MM.1S (cell line): ENCODE results near the gene RMND5A.

Source experiments
- DNase-seq: peaks from one replicate; pipeline ENCODE4 v3.0.0-alpha.2; 2015
- H2AFZ ChIP-seq: fragments of 300-600 bp; sonication (generic); 2 replicates; pipeline ENCODE4 v1.6.0; 2016; ENCODE audit warnings: antibody characterized with exemption, low read length
- H3F3A ChIP-seq: fragments of 300-600 bp; sonication (generic); 2 replicates; pipeline ENCODE4 v1.6.1; 2016; ENCODE audit warnings: mild to moderate bottlenecking, antibody characterized with exemption, low read length, moderate library complexity, mixed read lengths; ENCODE audit not compliant: insufficient read depth
- H3K27ac ChIP-seq: fragments of 300-600 bp; sonication (generic); 2 replicates; pipeline ENCODE4 v1.5.1; 2016; ENCODE audit warnings: mild to moderate bottlenecking, low read length
- H3K27me3 ChIP-seq: fragments of 300-600 bp; sonication (generic); replicated peaks from 2 replicates; pipeline ENCODE4 v1.6.0; 2016; ENCODE audit warnings: low read length; ENCODE audit not compliant: insufficient read depth
- H3K36me3 ChIP-seq: fragments of 300-600 bp; sonication (generic); replicated peaks from 2 replicates; pipeline ENCODE4 v1.6.1; 2016; ENCODE audit warnings: mild to moderate bottlenecking, low read length, mixed read lengths; ENCODE audit not compliant: insufficient read depth
- H3K4me1 ChIP-seq: fragments of 300-600 bp; sonication (generic); 2 replicates; pipeline ENCODE4 v1.6.1; 2016; ENCODE audit warnings: low read length, mixed read lengths
- H3K4me2 ChIP-seq: fragments of 300-600 bp; sonication (generic); 2 replicates; pipeline ENCODE4 v1.6.0; 2016; ENCODE audit warnings: low read depth, low read length
- H3K4me3 ChIP-seq: fragments of 300-600 bp; sonication (generic); 2 replicates; pipeline ENCODE4 v1.5.1; 2016; ENCODE audit warnings: low read length, mixed read lengths
- H3K79me2 ChIP-seq: fragments of 300-600 bp; sonication (generic); 2 replicates; pipeline ENCODE4 v1.6.1; 2016; ENCODE audit warnings: mixed run types, low read length, mixed read lengths
- H3K9ac ChIP-seq: fragments of 300-600 bp; sonication (generic); 2 replicates; pipeline ENCODE4 v1.6.1; 2016; ENCODE audit warnings: low read length, mixed read lengths
- H3K9me2 ChIP-seq: fragments of 300-600 bp; sonication (generic); replicated peaks from 2 replicates; pipeline ENCODE4 v1.6.1; 2016; ENCODE audit warnings: mild to moderate bottlenecking, low read length, mixed read lengths; ENCODE audit not compliant: insufficient read depth
- H3K9me3 ChIP-seq: fragments of 300-600 bp; sonication (generic); replicated peaks from 2 replicates; pipeline ENCODE4 v1.6.1; 2016; ENCODE audit warnings: mild to moderate bottlenecking, low read length, mixed read lengths; ENCODE audit not compliant: insufficient read depth
- H4K20me1 ChIP-seq: fragments of 300-600 bp; sonication (generic); 2 replicates; pipeline ENCODE4 v1.6.1; 2016; ENCODE audit warnings: mild to moderate bottlenecking, low read length, moderate library complexity, mixed read lengths; ENCODE audit not compliant: insufficient read depth
- EZH2 ChIP-seq: fragments of 300-600 bp; sonication (generic); optimal IDR thresholded peaks from 2 replicates; pipeline ENCODE3; 2017; ENCODE audit warnings: low read depth, mild to moderate bottlenecking, antibody characterized with exemption, low read length, mixed read lengths
- EZH2phosphoT487 ChIP-seq: fragments of 300-600 bp; sonication (generic); IDR thresholded peaks from 2 replicates; pipeline ENCODE4 v1.6.1; 2018; ENCODE audit warnings: antibody characterized with exemption, low read length
- TF ChIP-seq, protein P1 (sequence below): fragments of 300-600 bp; sonication (generic); IDR thresholded peaks from 2 replicates; pipeline ENCODE4 v1.5.1; 2016; ENCODE audit warnings: antibody characterized with exemption, low read length, mixed read lengths

The RMND5A gene

DNA sequence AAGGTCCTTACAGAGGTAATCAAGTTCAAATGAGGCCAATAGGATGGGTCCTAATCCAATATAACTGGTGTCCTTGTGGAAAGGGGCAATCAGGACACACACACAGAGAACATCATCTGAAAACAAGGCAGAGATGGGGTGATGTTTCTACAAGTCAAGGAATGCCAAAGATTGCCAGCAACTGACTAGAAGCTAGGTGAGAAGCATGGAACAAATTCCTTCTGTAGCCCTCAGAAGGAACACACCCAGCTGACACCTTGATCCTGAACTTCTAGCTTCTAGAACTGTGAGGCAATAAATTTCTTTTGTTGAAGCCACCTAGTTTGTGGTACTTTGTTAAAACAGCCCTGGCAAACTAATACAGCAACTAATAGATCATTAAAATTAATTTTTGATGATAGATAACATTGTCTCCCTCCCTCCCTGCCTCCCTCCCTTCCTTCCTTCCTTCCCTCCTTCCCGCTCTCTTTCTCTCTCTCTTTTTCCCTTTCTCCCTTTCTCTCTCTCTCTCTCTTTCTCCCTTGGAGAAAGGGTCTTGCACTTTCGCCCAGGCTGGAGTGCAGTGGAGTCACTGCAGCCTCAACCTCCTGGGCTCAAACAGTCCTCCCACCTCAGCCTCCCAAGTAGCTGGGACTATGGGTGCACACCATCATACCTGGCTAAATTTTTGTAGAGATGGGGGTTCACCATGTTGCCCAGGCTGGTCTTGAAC, 80.9 kb downstream of the RMND5A start:
- Histone ChIP-seq H3K4me2 (no peak overlapping the region), H3K4me3 (no peak overlapping the region), H4K20me1 (no peaks in the 10 kb centered on the region), H3K27ac (no peak overlapping the region), H3K36me3 (no peaks in the 10 kb centered on the region), H3K27me3 (no peaks in the 10 kb centered on the region), H3K4me1 (no peaks in the 10 kb centered on the region), H2AFZ (no peak overlapping the region), H3K9me3 (no peaks in the 10 kb centered on the region), H3K79me2 (no peaks in the 10 kb centered on the region), H3K9me2 (no peaks in the 10 kb centered on the region), H3F3A (no peaks in the 10 kb centered on the region), H3K9ac (no peak overlapping the region)
- TF ChIP-seq EZH2phosphoT487 (no peak), EZH2 (no peak)
- TF ChIP-seq, protein P1, sequence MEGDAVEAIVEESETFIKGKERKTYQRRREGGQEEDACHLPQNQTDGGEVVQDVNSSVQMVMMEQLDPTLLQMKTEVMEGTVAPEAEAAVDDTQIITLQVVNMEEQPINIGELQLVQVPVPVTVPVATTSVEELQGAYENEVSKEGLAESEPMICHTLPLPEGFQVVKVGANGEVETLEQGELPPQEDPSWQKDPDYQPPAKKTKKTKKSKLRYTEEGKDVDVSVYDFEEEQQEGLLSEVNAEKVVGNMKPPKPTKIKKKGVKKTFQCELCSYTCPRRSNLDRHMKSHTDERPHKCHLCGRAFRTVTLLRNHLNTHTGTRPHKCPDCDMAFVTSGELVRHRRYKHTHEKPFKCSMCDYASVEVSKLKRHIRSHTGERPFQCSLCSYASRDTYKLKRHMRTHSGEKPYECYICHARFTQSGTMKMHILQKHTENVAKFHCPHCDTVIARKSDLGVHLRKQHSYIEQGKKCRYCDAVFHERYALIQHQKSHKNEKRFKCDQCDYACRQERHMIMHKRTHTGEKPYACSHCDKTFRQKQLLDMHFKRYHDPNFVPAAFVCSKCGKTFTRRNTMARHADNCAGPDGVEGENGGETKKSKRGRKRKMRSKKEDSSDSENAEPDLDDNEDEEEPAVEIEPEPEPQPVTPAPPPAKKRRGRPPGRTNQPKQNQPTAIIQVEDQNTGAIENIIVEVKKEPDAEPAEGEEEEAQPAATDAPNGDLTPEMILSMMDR, result no peak
- no peak for DNase-seq

DNA sequence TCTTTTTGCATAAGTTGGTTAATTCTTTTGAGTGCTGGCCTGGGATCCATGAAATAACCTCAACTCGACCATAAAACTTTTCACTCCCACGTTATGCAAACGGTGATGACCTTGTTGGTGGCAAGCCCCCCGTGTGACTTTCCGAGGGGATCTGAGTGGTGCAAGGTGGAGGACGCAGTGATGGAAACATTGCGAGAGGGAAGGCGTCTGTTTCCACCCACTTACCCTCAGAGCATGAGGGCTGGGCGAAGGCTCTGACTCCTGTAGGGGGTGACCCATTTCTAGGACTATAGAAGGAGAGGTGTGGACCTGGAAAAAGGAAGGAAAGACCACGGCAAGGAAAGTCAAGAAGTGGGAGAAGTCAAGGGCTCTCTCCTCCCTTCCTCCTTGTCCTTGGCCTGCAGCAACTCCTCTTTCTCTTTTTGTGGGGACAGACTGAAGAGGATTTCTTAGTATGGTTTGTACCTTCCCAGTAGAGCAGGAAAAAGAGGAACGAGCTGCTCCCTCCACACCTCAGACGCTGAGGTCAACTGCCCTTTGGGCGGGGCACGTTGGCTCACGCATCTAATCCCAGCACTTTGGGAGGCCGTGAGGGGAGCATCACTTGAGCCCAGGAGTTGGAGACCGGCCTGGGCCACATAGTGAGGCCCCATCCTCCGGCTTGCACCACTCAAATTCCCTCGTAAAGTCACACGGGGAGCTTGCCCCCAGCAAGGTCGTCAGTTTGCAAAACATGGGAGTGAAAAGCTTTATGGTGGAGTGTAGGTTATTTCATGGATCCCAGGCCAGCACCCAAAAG, 86.2 kb downstream of the RMND5A start:
- H3K36me3 ChIP-seq, result no peaks in the 10 kb centered on the region
- H4K20me1 ChIP-seq, result no peaks in the 10 kb centered on the region
- no peaks in the 10 kb centered on the region for H3K9me2 ChIP-seq
- H3K9ac ChIP-seq, result no peak overlapping the region
- H3K9me3 ChIP-seq, result no peaks in the 10 kb centered on the region
- no peak overlapping the region for H3K4me2 ChIP-seq
- no peak overlapping the region for H3K27ac ChIP-seq
- no peak for DNase-seq
- H3K79me2 ChIP-seq, result no peaks in the 10 kb centered on the region
- TF ChIP-seq, protein P1, result no peak
- no peak for TF ChIP-seq EZH2
- no peak for TF ChIP-seq EZH2phosphoT487
- H2AFZ ChIP-seq, result no peak overlapping the region
- no peaks in the 10 kb centered on the region for H3F3A ChIP-seq
- H3K4me3 ChIP-seq, result no peak overlapping the region
- H3K4me1 ChIP-seq, result peaks cover 3% of the 10 kb centered on the region; the same call in 1 of the 2 replicates
- H3K27me3 ChIP-seq, result no peaks in the 10 kb centered on the region

DNA sequence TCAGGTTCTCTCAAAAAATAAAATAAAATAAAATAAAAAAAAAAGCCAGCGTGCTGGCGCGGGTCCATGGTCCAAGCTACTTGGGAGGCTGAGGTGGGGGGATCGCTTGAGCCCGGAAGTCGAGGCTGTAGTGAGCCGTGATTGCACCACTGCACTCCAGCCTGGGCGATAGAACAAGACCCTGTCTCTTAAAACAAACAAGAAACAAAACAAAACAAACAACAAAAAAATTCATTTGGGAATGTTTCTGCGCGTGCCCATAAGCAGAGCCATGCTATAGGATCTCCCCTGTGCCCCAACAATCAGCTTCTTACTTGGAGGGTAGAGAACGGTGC, 87.0 kb downstream of the RMND5A start:
- Histone ChIP-seq H3K36me3 (no peaks in the 10 kb centered on the region), H3K4me3 (peak overlapping the region; percentile 71), H4K20me1 (no peaks in the 10 kb centered on the region), H3K27me3 (no peaks in the 10 kb centered on the region), H3K79me2 (no peaks in the 10 kb centered on the region), H3K9ac (peak overlapping the region; percentile 24; the same call in 1 of the 2 replicates), H3F3A (no peaks in the 10 kb centered on the region), H3K27ac (no peak overlapping the region), H3K4me2 (peak overlapping the region; percentile 96), H2AFZ (peak overlapping the region; percentile 84), H3K9me3 (no peaks in the 10 kb centered on the region), H3K4me1 (peaks cover 3% of the 10 kb centered on the region; the same call in 1 of the 2 replicates), H3K9me2 (no peaks in the 10 kb centered on the region)
- DNase-seq, result no peak
- TF ChIP-seq EZH2 (no peak), EZH2phosphoT487 (no peak)
- TF ChIP-seq, protein P1, result no peak
